ENCODE data around the gene P2RX6.
"Not testable (repeated sequence)": the region's sequence is repeated elsewhere in the genome, so short reads cannot be mapped to it uniquely, and the experiment has no call there.

Gene P2RX6

GRCh38 chr22:20995329-20996030 lies 19.5 kb upstream of the P2RX6 start:
- no peak for DNase-seq

GRCh38 chr22:20996031-20996410 lies 18.9 kb upstream of the P2RX6 start:
- no peak for DNase-seq

- DNase-seq, result no peak
Measured at GRCh38 chr22:20996598-20997535, 18.1 kb upstream of the P2RX6 start.

GRCh38 chr22:20997536-20998257 lies 17.3 kb upstream of the P2RX6 start:
- DNase-seq, result no peak

- DNase-seq, result no peak
Measured at GRCh38 chr22:20998411-20999336, 16.3 kb upstream of the P2RX6 start.

GRCh38 chr22:20999350-21000206 lies 15.4 kb upstream of the P2RX6 start:
- DNase-seq, result no peak

- peak; percentile 23 for DNase-seq
Measured at GRCh38 chr22:21000207-21000986, 14.6 kb upstream of the P2RX6 start.

- no peak for DNase-seq
Measured at GRCh38 chr22:21000987-21001600, 13.9 kb upstream of the P2RX6 start.

- DNase-seq, result peak; percentile 71
Measured at GRCh38 chr22:21001601-21002325, 13.2 kb upstream of the P2RX6 start, which contains the start of gene THAP7. Gene THAP7, minus strand, starts transcription at chr22:21002118. Its CDS starts 207 bp downstream, at chr22:21001911.

- DNase-seq, result no peak
Measured at GRCh38 chr22:21003782-21004181, 11.2 kb upstream of the P2RX6 start.

GRCh38 chr22:21009208-21009607 lies 5.8 kb upstream of the P2RX6 start:
- DNase-seq, result not testable (repeated sequence)

GRCh38 chr22:21009638-21010425 lies 5.1 kb upstream of the P2RX6 start:
- DNase-seq, result no peak

- no peak for DNase-seq
Measured at GRCh38 chr22:21010426-21011113, 4.4 kb upstream of the P2RX6 start.

GRCh38 chr22:21012446-21013407 lies 2.2 kb upstream of the P2RX6 start:
- DNase-seq, result no peak

- no peak for DNase-seq
Measured at GRCh38 chr22:21013657-21014201, 1.2 kb upstream of the P2RX6 start.

GRCh38 chr22:21014202-21014725 lies 701 bp upstream of the P2RX6 start:
- peak; percentile 82 for DNase-seq
